H1 (cell line): ENCODE results near the gene B4GALT5. TPM values are rescaled to one million over a fixed set of nuclear protein-coding genes. Genes with fewer than 3 reads are reported as not detected.
"Not testable (repeated sequence)": the region's sequence is repeated elsewhere in the genome, so short reads cannot be mapped to it uniquely, and the experiment has no call there.

Source experiments
- CTCF ChIA-PET: fragments of 300-600 bp; sonication (Branson Sonifier 250); formaldehyde crosslinking; loops from one replicate; lab custom pipeline; 2021; ENCODE audit not compliant: partially characterized antibody; lab: Charles Lee
- POLR2A ChIA-PET: fragments of 300-600 bp; sonication (Branson Sonifier 250); formaldehyde crosslinking; loops from one replicate; lab custom pipeline; 2021; ENCODE audit warnings: inconsistent platforms; ENCODE audit not compliant: partially characterized antibody; lab: Charles Lee
- DNase-seq, 2 experiments: peaks; one replicate each; pipeline versions ENCODE4 v3.0.0 to v3.0.0-alpha.2; 2010 to 2022; ENCODE audit warnings: low spot score in 2 of 2, low read depth in 1 of 2, mixed read lengths in 1 of 2
- FAIRE-seq: peaks from 2 replicates; lab custom pipeline; 2011; peaks lifted over from hg19 to GRCh38; lab: Jason Lieb, UNC
- H2AFZ ChIP-seq: 2 replicates; pipeline ENCODE4 v1.8.1; 2012; ENCODE audit warnings: low read length, inconsistent platforms
- H2AK5ac ChIP-seq: 2 replicates; pipeline ENCODE4 v1.6.1; 2013; ENCODE audit warnings: low read depth, low read length
- H2BK120ac ChIP-seq: replicated peaks from 2 replicates; pipeline ENCODE3; 2013; ENCODE audit warnings: low read depth, low read length, inconsistent platforms
- H2BK12ac ChIP-seq: 2 replicates; pipeline ENCODE4 v1.6.1; 2013; ENCODE audit warnings: low read depth, low read length
- H2BK15ac ChIP-seq: 2 replicates; pipeline ENCODE4 v1.6.1; 2013; ENCODE audit warnings: low read length
- H2BK20ac ChIP-seq: 2 replicates; pipeline ENCODE4 v1.6.1; 2013; ENCODE audit warnings: low read length
- H2BK5ac ChIP-seq: 2 replicates; pipeline ENCODE4 v1.6.1; 2013; ENCODE audit warnings: low read depth, low read length
- H3K14ac ChIP-seq: 2 replicates; pipeline ENCODE4 v1.6.1; 2013; ENCODE audit warnings: inconsistent platforms; ENCODE audit not compliant: insufficient read length
- H3K18ac ChIP-seq: 2 replicates; pipeline ENCODE4 v1.6.1; 2013; ENCODE audit warnings: low read length; ENCODE audit errors: extremely low read depth
- H3K23ac ChIP-seq: 2 replicates; pipeline ENCODE4 v1.6.1; 2013; ENCODE audit warnings: inconsistent platforms; ENCODE audit not compliant: insufficient read length
- H3K23me2 ChIP-seq: 2 replicates; pipeline ENCODE4 v1.6.1; 2013; ENCODE audit warnings: low read depth, low read length
- H3K27ac ChIP-seq: 2 replicates; pipeline ENCODE4 v1.6.1; 2011; ENCODE audit warnings: low read depth, low read length, inconsistent platforms
- H3K27me3 ChIP-seq, 4 experiments: replicated peaks in 1 of 4; 1 replicate in 1 of 4; 2 replicates in 3 of 4; pipeline versions ENCODE4 v1.6.1 to v1.8.1; 2011 to 2013; ENCODE audit warnings: low read length in 3 of 4, mild to moderate bottlenecking in 3 of 4, inconsistent platforms in 2 of 4, mixed read lengths in 2 of 4, moderate library complexity in 1 of 4; ENCODE audit not compliant: control insufficient read depth in 3 of 4, insufficient read depth in 3 of 4; ENCODE audit errors: extremely low read depth in 1 of 4
- H3K36me3 ChIP-seq, 4 experiments: 2 replicates each; pipeline versions ENCODE4 v1.6.1 to v1.8.1; 2011 to 2013; ENCODE audit warnings: mild to moderate bottlenecking in 4 of 4, low read length in 3 of 4, moderate library complexity in 2 of 4, control low read depth in 1 of 4, inconsistent platforms in 1 of 4; ENCODE audit not compliant: insufficient read depth in 4 of 4, control insufficient read depth in 2 of 4
- H3K4ac ChIP-seq: replicated peaks from 2 replicates; pipeline ENCODE3; 2013; ENCODE audit warnings: low read length, low read depth, mixed read lengths, inconsistent platforms; ENCODE audit not compliant: insufficient read length
- H3K4me1 ChIP-seq, 4 experiments: replicated peaks in 1 of 4; 1 replicate in 1 of 4; 2 replicates in 3 of 4; pipeline versions ENCODE4 v1.6.1 to v1.8.1; 2011 to 2013; ENCODE audit warnings: low read length in 3 of 4, inconsistent platforms in 2 of 4, mixed read lengths in 1 of 4; ENCODE audit not compliant: insufficient read depth in 4 of 4, control insufficient read depth in 3 of 4
- H3K4me2 ChIP-seq, 2 experiments: 2 replicates each; pipeline versions ENCODE4 v1.6.1 to v1.8.1; 2011 to 2013; ENCODE audit warnings: low read depth in 2 of 2, low read length in 2 of 2, control low read depth in 1 of 2, inconsistent platforms in 1 of 2, mild to moderate bottlenecking in 1 of 2; ENCODE audit not compliant: insufficient read depth in 1 of 2
- H3K4me3 ChIP-seq, 4 experiments: fragments of 200-600, 300-600 bp in 1 of 4; sonication (generic), shearing (Covaris generic), sonication (Bioruptor Twin) in 1 of 4; 2 replicates each; pipeline versions ENCODE4 v1.5.1 to v1.8.1; 2011 to 2016; ENCODE audit warnings: low read length in 4 of 4, low read depth in 3 of 4, control low read depth in 2 of 4, inconsistent platforms in 2 of 4, mild to moderate bottlenecking in 2 of 4, mixed read lengths in 1 of 4, moderate library complexity in 1 of 4; ENCODE audit not compliant: insufficient read depth in 2 of 4; ENCODE audit errors: extremely low read depth in 1 of 4
- H3K56ac ChIP-seq: replicated peaks from 2 replicates; pipeline ENCODE3; 2013; ENCODE audit warnings: low read depth, mild to moderate bottlenecking, mixed read lengths, low read length, inconsistent platforms; ENCODE audit not compliant: insufficient read length
- H3K79me1 ChIP-seq: 2 replicates; pipeline ENCODE4 v1.6.1; 2013; ENCODE audit warnings: low read depth, low read length, control low read depth
- H3K79me2 ChIP-seq, 2 experiments: 2 replicates each; pipeline versions ENCODE4 v1.6.1 to v1.8.1; 2012 to 2013; ENCODE audit warnings: low read length in 2 of 2, mild to moderate bottlenecking in 2 of 2, inconsistent platforms in 1 of 2; ENCODE audit not compliant: insufficient read depth in 2 of 2, control insufficient read depth in 1 of 2
- H3K9ac ChIP-seq, 4 experiments: replicated peaks in 1 of 4; 1 replicate in 1 of 4; 2 replicates in 3 of 4; pipeline versions ENCODE4 v1.6.1 to v1.8.1; 2011 to 2013; ENCODE audit warnings: low read depth in 3 of 4, low read length in 3 of 4, control low read depth in 2 of 4, mild to moderate bottlenecking in 2 of 4, moderate library complexity in 2 of 4, inconsistent platforms in 1 of 4; ENCODE audit errors: extremely low read depth in 1 of 4
- H3K9me3 ChIP-seq, 2 experiments: 2 replicates each; pipeline versions ENCODE4 v1.6.1 to v1.8.1; 2012 to 2013; ENCODE audit warnings: mild to moderate bottlenecking in 2 of 2, moderate library complexity in 2 of 2, control low read depth in 1 of 2, inconsistent platforms in 1 of 2, low read depth in 1 of 2, low read length in 1 of 2, mixed read lengths in 1 of 2; ENCODE audit not compliant: insufficient read depth in 2 of 2
- H4K20me1 ChIP-seq, 2 experiments: replicated peaks in 1 of 2; 2 replicates each; pipeline versions ENCODE3 to v1.8.1; 2011 to 2013; ENCODE audit warnings: inconsistent platforms in 2 of 2, low read length in 2 of 2, mild to moderate bottlenecking in 1 of 2; ENCODE audit not compliant: insufficient read depth in 2 of 2, control insufficient read depth in 1 of 2
- H4K5ac ChIP-seq: 2 replicates; pipeline ENCODE4 v1.6.1; 2013; ENCODE audit warnings: low read length, low read depth, mixed read lengths, inconsistent platforms; ENCODE audit not compliant: insufficient read length
- H4K8ac ChIP-seq: 2 replicates; pipeline ENCODE4 v1.8.0; 2013; ENCODE audit warnings: mild to moderate bottlenecking, moderate library complexity, low read length, inconsistent platforms; ENCODE audit not compliant: insufficient read depth; ENCODE audit errors: extremely low read depth
- H4K91ac ChIP-seq: replicated peaks from 2 replicates; pipeline ENCODE3; 2013; ENCODE audit warnings: low read length, mixed read lengths, inconsistent platforms; ENCODE audit not compliant: insufficient read length
- WGBS, 2 experiments: shearing (Covaris generic) in 1 of 2; methylation state at CpG; one replicate each; pipeline versions ENCODE4 v1.1.6 to v1.1.7; 2013 to 2015; ENCODE audit warnings: low lambda C conversion rate in 2 of 2, mixed read lengths in 2 of 2, inconsistent platforms in 1 of 2, low coverage in 1 of 2, missing lambda C conversion rate in 1 of 2; ENCODE audit not compliant: insufficient replicate concordance in 2 of 2, insufficient coverage in 1 of 2, insufficient read length in 1 of 2; ENCODE audit errors: extremely low coverage in 1 of 2, missing lambda C conversion rate in 1 of 2; 5-methylcytosine and 5-hydroxymethylcytosine counted together
- polyA plus RNA-seq, 7 experiments: library from polyadenylated mRNA; depleted of rRNA in 3 of 7; stranded (reverse) in 5 of 7; unstranded in 2 of 7; fragments of >200 nt in 5 of 7; fragments of 200-250 nt in 2 of 7; gene quantifications; 1 replicate in 5 of 7; 2 replicates in 1 of 7; 4 replicates in 1 of 7; pipeline versions ENCODE4 v1.2.1 to v1.2.3, GENCODE V29; 2011 to 2013; ENCODE audit warnings: missing spikeins in 2 of 7, mixed read lengths in 2 of 7
- total RNA-seq: library from RNA; stranded (reverse); fragmentation: NEBNext Ultra II Directional; extraction: Animal tissue kit (Norgen Biotek cat#: 25700); gene quantifications from 2 replicates; pipeline ENCODE4 v1.2.1, GENCODE V29; 2021

B4GALT5 gene
- total and polyA plus RNA-seq, 2 of the 8 experiments (the other 6 are each of a cell fraction or from before 2014, with no cell fraction given): 46.5 to 75.4 TPM

DNA sequence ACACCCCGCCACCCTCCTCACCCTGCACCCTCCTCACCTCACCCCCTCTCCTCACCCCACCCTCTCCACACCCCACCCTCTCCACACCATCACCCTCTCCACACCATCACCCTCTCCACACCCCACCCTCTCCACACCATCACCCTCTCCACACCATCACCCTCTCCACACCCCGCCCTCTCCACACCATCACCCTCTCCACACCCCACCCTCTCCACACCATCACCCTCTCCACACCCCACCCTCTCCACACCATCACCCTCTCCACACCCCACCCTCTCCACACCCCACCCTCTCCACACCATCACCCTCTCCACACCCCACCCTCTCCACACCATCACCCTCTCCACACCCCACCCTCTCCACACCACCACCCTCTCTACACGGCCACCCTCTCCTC is 96.3 kb downstream of the B4GALT5 start:
- H3K56ac ChIP-seq, POLR2A ChIA-PET, H4K8ac ChIP-seq, FAIRE-seq, H3K14ac ChIP-seq, H3K9me3 ChIP-seq, H3K4me1 ChIP-seq, H4K91ac ChIP-seq, H3K79me2 ChIP-seq, H3K79me1 ChIP-seq, H4K20me1 ChIP-seq, H3K27me3 ChIP-seq, H3K4me2 ChIP-seq, H2BK15ac ChIP-seq, H2AK5ac ChIP-seq, H3K27ac ChIP-seq, H3K36me3 ChIP-seq, DNase-seq, H3K23ac ChIP-seq, H3K18ac ChIP-seq, H2BK5ac ChIP-seq, H3K4ac ChIP-seq, H2BK120ac ChIP-seq, H3K9ac ChIP-seq, H2BK12ac ChIP-seq, H3K4me3 ChIP-seq, H2BK20ac ChIP-seq, H4K5ac ChIP-seq, H2AFZ ChIP-seq: not testable (repeated sequence)
- 82% methylated on average over 1 of the region's 3 CpGs; no CpG with 5 or more reads in 1 of the 2 experiments for WGBS, 2 experiments
- H3K23me2 ChIP-seq: peaks cover 12% of the 10 kb centered on the region; the same call in 1 of the 2 replicates
- CTCF ChIA-PET: interaction anchor here (1.3 to 23.7 kb wide), 3 partner anchors 13 to 271 kb away, joined by 3 to 665 read pairs (median 69); no protein-coding TSS in a partner anchor
